Measurements from ENCODE around the gene PNLIPRP1.

Gene PNLIPRP1

GRCh38 chr10:116590590-116591444 lies at the start of gene PNLIPRP1:
PNLIPRP1 (plus strand) TSS chr10:116590959; CDS start chr10:116591130, 171 bp downstream.
- DNase-seq (ENCODE audit: low read depth) = no peak

DNA sequence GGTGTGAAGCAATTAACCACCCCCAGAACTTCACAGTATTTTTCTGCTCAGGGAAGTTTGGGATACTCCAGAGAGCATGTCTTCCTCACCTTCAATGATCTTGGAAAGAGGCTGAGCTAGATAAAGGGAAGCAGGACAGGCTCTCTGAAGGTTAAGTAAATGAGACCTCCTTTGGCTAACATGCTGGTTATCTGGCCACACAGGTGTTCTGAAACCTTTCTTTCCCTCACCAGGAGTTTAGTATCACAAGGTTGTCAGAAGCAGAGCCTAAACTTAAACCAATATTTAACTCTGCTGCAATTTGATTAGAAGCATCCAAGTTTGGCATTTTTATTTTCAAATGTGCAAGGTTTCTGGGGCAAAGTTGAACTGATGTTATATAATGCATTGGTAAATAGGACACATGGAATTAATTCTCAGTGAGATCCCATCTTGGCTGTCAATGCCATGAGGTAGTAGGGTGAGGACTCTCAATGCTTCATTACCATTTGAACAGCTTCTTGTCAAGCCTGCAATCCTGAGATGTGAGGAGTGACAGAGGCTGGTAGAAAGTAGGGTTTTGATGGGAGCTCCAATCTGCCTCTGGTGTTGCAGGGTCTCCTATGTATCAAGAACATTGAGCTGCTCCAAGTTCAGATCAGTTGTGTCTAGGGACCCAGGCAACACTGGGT lies 48.6 kb upstream of the PNLIPRP1 start:
- DNase-seq (ENCODE audit: low read depth) = no peak

- DNase-seq (ENCODE audit: low read depth) = no peak
Observed at GRCh38 chr10:116545122-116545521, 45.6 kb upstream of the PNLIPRP1 start.

- no peak for DNase-seq (ENCODE audit: low read depth)
Observed at GRCh38 chr10:116545756-116546155, 45.0 kb upstream of the PNLIPRP1 start, which contains the start of gene PNLIP. PNLIP (plus strand) TSS chr10:116545931; CDS start chr10:116546093, 162 bp downstream.

DNA sequence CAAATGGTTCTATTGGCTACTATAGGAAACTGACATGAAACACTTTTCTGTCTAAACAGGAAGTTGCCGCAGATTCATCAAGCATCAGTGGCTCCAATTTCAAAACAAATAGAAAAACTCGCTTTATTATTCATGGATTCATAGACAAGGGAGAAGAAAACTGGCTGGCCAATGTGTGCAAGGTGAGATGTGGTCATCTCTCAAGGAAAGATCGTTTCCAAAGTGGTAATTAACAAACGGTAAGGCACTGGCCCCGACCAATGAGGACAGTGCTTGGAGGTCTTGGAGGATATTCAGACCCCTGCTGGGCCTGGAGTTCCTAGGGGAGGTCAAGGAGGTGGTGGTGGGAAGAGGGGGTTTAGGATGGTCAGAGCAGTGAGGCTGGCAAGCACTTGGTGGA lies 42.5 kb upstream of the PNLIPRP1 start:
- no peak for DNase-seq (ENCODE audit: low read depth)

GRCh38 chr10:116553378-116553980 lies 37.3 kb upstream of the PNLIPRP1 start:
- DNase-seq (ENCODE audit: low read depth) = no peak

DNA sequence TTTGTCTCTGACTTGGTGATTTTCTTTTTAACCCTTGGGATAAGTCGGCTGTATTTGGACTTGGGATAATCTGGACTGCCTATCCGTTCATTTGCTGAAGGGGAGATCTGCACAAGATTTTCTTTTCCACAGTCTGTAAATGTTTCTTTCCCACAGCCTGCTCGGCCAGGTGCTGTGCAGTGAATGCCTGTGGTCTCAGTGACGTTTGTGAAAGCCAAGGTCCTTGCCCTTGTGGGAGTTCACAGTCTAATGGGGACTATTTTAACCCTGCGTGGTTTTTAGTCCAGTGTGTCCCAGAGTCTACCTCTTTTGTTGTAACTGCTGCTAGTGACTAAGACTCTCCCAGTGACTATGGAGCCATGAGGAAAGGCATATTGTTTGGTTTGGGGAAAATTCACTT lies 36.1 kb upstream of the PNLIPRP1 start:
- no peak for DNase-seq (ENCODE audit: low read depth)

- DNase-seq (ENCODE audit: low read depth) = no peak
Observed at GRCh38 chr10:116555880-116556279, 34.9 kb upstream of the PNLIPRP1 start.

GRCh38 chr10:116557305-116557880 lies 33.4 kb upstream of the PNLIPRP1 start:
- DNase-seq (ENCODE audit: low read depth) = no peak

DNA sequence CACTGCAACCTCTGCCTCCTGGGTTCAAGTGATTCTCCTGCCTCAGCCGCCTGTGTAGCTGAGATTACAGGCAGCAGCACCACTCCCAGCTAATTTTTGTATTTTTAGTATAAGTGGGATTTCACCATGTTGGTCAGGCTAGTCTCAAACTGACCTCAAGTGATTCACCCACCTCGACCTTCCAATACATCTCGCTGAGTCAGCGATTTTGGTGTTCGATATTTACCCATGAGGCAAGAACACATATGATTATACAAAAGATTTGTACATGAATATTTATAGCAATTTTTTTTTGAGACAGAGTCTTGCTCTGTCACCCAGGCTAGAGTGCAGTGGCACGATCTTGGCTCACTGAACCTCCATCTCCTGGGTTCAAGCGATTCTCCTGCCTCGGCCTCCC lies 25.2 kb upstream of the PNLIPRP1 start:
- DNase-seq (ENCODE audit: low read depth) = no peak

- DNase-seq (ENCODE audit: low read depth) = no peak
Observed at GRCh38 chr10:116566932-116567331, 23.8 kb upstream of the PNLIPRP1 start.

DNA sequence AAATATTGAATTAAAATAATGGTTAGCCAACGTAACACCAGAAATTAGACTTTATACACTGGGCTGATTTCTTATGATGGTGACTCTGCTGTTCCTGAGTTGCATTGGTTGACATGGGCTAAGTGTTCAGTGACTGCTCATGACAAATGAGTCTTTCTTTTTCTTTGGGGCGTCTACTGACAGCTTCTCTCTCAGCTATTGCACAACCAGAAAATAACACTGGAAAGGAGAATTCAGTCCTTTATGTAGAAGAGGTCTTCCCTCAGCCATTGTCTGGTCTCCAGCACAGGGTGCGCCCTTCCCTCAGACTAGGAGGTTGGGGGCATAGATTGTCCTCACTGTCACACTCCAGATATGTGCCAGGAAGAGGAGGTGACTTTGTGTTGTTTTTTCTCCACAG lies 23.4 kb upstream of the PNLIPRP1 start:
- DNase-seq (ENCODE audit: low read depth) = no peak

DNA sequence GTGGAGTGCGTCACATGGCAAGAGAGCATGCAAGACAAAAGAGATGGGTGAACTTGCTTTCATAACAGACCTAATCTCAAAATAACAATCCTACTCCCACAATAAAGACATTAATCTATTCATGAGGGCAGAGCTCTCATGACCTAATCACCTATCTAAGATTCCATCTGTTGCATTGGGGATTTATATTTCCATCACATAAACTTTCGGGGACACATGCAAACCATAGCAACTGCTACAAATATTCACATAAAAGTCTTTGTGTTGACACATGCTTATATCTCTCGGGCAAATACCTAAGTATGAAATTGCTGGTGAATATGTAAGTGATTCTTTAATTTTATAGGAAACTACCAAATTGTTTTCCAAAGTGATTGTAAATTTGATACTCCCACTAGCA lies 16.0 kb upstream of the PNLIPRP1 start:
- no peak for DNase-seq (ENCODE audit: low read depth)

GRCh38 chr10:116587878-116588591 lies 2.7 kb upstream of the PNLIPRP1 start:
- no peak for DNase-seq (ENCODE audit: low read depth)

- no peak for DNase-seq (ENCODE audit: low read depth)
Observed at GRCh38 chr10:116588995-116589394, 1.8 kb upstream of the PNLIPRP1 start.

GRCh38 chr10:116589926-116590325 lies 833 bp upstream of the PNLIPRP1 start:
- DNase-seq (ENCODE audit: low read depth) = no peak

GRCh38 chr10:116593139-116593740 lies 2.5 kb downstream of the PNLIPRP1 start:
- no peak for DNase-seq (ENCODE audit: low read depth)

DNA sequence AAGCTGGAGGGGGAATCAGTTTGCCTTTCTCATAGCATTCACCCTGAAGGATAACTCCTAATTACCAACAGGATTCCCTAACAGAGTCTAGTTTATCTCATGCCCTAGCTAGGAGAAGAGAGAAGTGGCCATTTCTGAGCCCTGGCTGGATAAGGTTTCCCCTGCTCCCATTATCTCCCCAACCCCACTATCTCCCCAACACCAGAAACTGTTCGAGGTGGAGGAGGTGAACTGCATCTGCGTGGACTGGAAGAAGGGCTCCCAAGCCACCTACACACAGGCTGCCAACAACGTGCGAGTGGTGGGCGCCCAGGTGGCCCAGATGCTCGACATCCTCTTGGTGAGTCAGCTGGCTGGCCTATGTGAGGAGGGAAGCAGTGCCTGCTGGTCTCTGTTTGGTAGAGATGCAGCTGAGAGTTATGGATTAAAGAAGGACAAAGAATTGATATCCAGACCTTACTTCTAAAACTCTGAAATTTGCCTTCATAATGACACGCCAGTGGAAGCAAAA lies 3.8 kb downstream of the PNLIPRP1 start:
- no peak for DNase-seq (ENCODE audit: low read depth)

- DNase-seq (ENCODE audit: low read depth) = no peak
Observed at GRCh38 chr10:116596062-116596461, 5.3 kb downstream of the PNLIPRP1 start.

- DNase-seq (ENCODE audit: low read depth) = no peak
Observed at GRCh38 chr10:116597543-116597942, 6.8 kb downstream of the PNLIPRP1 start.

- DNase-seq (ENCODE audit: low read depth) = no peak
Observed at GRCh38 chr10:116598329-116598728, 7.6 kb downstream of the PNLIPRP1 start.
